Fibroblast of gingiva (primary cell): ENCODE measurements around the gene CDCA7.
"Not testable (repeated sequence)": the region's sequence is repeated elsewhere in the genome, so short reads cannot be mapped to it uniquely, and the experiment has no call there.

Experiments used
- DNase-seq: peaks from one replicate; pipeline ENCODE4 v3.0.0-alpha.2; 2011; ENCODE audit warnings: low read depth

CDCA7 gene

GRCh38 chr2:173359231-173359630 lies 4.6 kb downstream of the CDCA7 start:
- DNase-seq = peak; percentile 31

GRCh38 chr2:173370198-173370597 lies 15.5 kb downstream of the CDCA7 start:
- DNase-seq = no peak

- DNase-seq = no peak
These were observed 16.4 kb downstream of the CDCA7 start for GRCh38 chr2:173371023-173371422.

- DNase-seq = peak; percentile 54
These were observed 18.6 kb downstream of the CDCA7 start for GRCh38 chr2:173373290-173373689.

GRCh38 chr2:173374634-173375033 lies 20.0 kb downstream of the CDCA7 start:
- no peak for DNase-seq

- not testable (repeated sequence) for DNase-seq
These were observed 30.9 kb downstream of the CDCA7 start for GRCh38 chr2:173385534-173385933.

- no peak for DNase-seq
These were observed 31.5 kb downstream of the CDCA7 start for GRCh38 chr2:173386021-173386737.

GRCh38 chr2:173386738-173387065 lies 32.0 kb downstream of the CDCA7 start:
- no peak for DNase-seq

GRCh38 chr2:173387079-173387478 lies 32.4 kb downstream of the CDCA7 start:
- no peak for DNase-seq

GRCh38 chr2:173387660-173388059 lies 33.0 kb downstream of the CDCA7 start:
- DNase-seq = no peak

- DNase-seq = no peak
These were observed 34.1 kb downstream of the CDCA7 start for GRCh38 chr2:173388795-173389194.

- no peak for DNase-seq
These were observed 35.4 kb downstream of the CDCA7 start for GRCh38 chr2:173390036-173390435.

- DNase-seq = no peak
These were observed 38.1 kb downstream of the CDCA7 start for GRCh38 chr2:173392731-173393130.

- DNase-seq = no peak
These were observed 38.5 kb downstream of the CDCA7 start for GRCh38 chr2:173393186-173393585.

GRCh38 chr2:173393636-173394035 lies 39.0 kb downstream of the CDCA7 start:
- DNase-seq = no peak

- DNase-seq = no peak
These were observed 39.7 kb downstream of the CDCA7 start for GRCh38 chr2:173394091-173394974.

GRCh38 chr2:173395567-173396351 lies 41.1 kb downstream of the CDCA7 start:
- DNase-seq = no peak

- no peak for DNase-seq
These were observed 42.9 kb downstream of the CDCA7 start for GRCh38 chr2:173397539-173397938.

GRCh38 chr2:173399229-173399628 lies 44.6 kb downstream of the CDCA7 start:
- no peak for DNase-seq

GRCh38 chr2:173400760-173401159 lies 46.1 kb downstream of the CDCA7 start:
- no peak for DNase-seq

- no peak for DNase-seq
These were observed 47.1 kb downstream of the CDCA7 start for GRCh38 chr2:173401716-173402326.

GRCh38 chr2:173402405-173402974 lies 47.8 kb downstream of the CDCA7 start:
- DNase-seq = peak; percentile 75
